ENCODE measurements around the gene BLTP2.

GRCh38 chr17:28598389-28598788 lies 46.6 kb downstream of the BLTP2 start:
- TF ChIP-seq POLR2A (IDR thresholded peaks at IDR 0.05) (no peak), EP300 (IDR thresholded peaks at IDR 0.05) (no peak)
- TF ChIP-seq, protein P1, sequence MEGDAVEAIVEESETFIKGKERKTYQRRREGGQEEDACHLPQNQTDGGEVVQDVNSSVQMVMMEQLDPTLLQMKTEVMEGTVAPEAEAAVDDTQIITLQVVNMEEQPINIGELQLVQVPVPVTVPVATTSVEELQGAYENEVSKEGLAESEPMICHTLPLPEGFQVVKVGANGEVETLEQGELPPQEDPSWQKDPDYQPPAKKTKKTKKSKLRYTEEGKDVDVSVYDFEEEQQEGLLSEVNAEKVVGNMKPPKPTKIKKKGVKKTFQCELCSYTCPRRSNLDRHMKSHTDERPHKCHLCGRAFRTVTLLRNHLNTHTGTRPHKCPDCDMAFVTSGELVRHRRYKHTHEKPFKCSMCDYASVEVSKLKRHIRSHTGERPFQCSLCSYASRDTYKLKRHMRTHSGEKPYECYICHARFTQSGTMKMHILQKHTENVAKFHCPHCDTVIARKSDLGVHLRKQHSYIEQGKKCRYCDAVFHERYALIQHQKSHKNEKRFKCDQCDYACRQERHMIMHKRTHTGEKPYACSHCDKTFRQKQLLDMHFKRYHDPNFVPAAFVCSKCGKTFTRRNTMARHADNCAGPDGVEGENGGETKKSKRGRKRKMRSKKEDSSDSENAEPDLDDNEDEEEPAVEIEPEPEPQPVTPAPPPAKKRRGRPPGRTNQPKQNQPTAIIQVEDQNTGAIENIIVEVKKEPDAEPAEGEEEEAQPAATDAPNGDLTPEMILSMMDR (IDR thresholded peaks at IDR 0.05): no peak
